ENCODE results near the gene CARS2.
A peak's percentile ranks its signal among the peaks of the same experiment; 100 is the strongest.
"Not testable (repeated sequence)": the region's sequence is repeated elsewhere in the genome, so short reads cannot be mapped to it uniquely, and the experiment has no call there.

The CARS2 gene

GRCh38 chr13:110705826-110706569, at the start of gene CARS2:
Gene CARS2, minus strand, starts transcription at chr13:110706116. Its CDS starts 23 bp downstream, at chr13:110706093.
- peak; percentile 84 to 85 for DNase-seq (ENCODE audit: low read depth in 2 of 2)

GRCh38 chr13:110748271-110748670, 42.4 kb upstream of the CARS2 start:
- no peak for DNase-seq (ENCODE audit: low read depth in 2 of 2)

- DNase-seq (ENCODE audit: low read depth in 2 of 2): no peak
Measured at GRCh38 chr13:110746438-110746837, 40.5 kb upstream of the CARS2 start.

- DNase-seq (ENCODE audit: low read depth in 2 of 2): no peak
Measured at GRCh38 chr13:110743687-110744086, 37.8 kb upstream of the CARS2 start.

- no peak for DNase-seq (ENCODE audit: low read depth in 2 of 2)
Measured at GRCh38 chr13:110737555-110737954, 31.6 kb upstream of the CARS2 start.

- no peak for DNase-seq (ENCODE audit: low read depth in 2 of 2)
Measured at GRCh38 chr13:110734561-110734960, 28.6 kb upstream of the CARS2 start.

GRCh38 chr13:110731072-110731471, 25.2 kb upstream of the CARS2 start:
- DNase-seq (ENCODE audit: low read depth in 2 of 2): no peak

- peak in 1 of 2 donors; percentile 21 for DNase-seq (ENCODE audit: low read depth in 2 of 2)
Measured at GRCh38 chr13:110726726-110727125, 20.8 kb upstream of the CARS2 start.

GRCh38 chr13:110726153-110726552, 20.2 kb upstream of the CARS2 start:
- not testable (repeated sequence) for DNase-seq (ENCODE audit: low read depth in 2 of 2)

GRCh38 chr13:110723598-110723997, 17.7 kb upstream of the CARS2 start:
- no peak for DNase-seq (ENCODE audit: low read depth in 2 of 2)

GRCh38 chr13:110722971-110723370, 17.1 kb upstream of the CARS2 start:
- DNase-seq (ENCODE audit: low read depth in 2 of 2): no peak

- no peak for DNase-seq (ENCODE audit: low read depth in 2 of 2)
Measured at GRCh38 chr13:110719036-110719710, 13.3 kb upstream of the CARS2 start.

- DNase-seq (ENCODE audit: low read depth in 2 of 2): no peak
Measured at GRCh38 chr13:110716247-110716515, 10.3 kb upstream of the CARS2 start.

- DNase-seq (ENCODE audit: low read depth in 2 of 2): peak; percentile 86 to 87
Measured at GRCh38 chr13:110715395-110716246, 9.7 kb upstream of the CARS2 start.

- peak in 1 of 2 donors; percentile 29 for DNase-seq (ENCODE audit: low read depth in 2 of 2)
Measured at GRCh38 chr13:110714797-110715394, 9.0 kb upstream of the CARS2 start.

GRCh38 chr13:110713981-110714796, 8.3 kb upstream of the CARS2 start:
- peak in 1 of 2 donors; percentile 50 for DNase-seq (ENCODE audit: low read depth in 2 of 2)

GRCh38 chr13:110713642-110713952, 7.7 kb upstream of the CARS2 start, which contains the start of gene ING1:
Gene ING1, plus strand, starts transcription at chr13:110713700. Its CDS starts 450 bp downstream, at chr13:110714150.
- no peak for DNase-seq (ENCODE audit: low read depth in 2 of 2)

GRCh38 chr13:110712849-110713641, 7.1 kb upstream of the CARS2 start:
- DNase-seq (ENCODE audit: low read depth in 2 of 2): peak; percentile 98 to 99

- peak; percentile 71 to 83 for DNase-seq (ENCODE audit: low read depth in 2 of 2)
Measured at GRCh38 chr13:110712081-110712848, 6.3 kb upstream of the CARS2 start.

Measured in stimulated activated CD8-positive, alpha-beta memory T cell treated with anti-CD3 and anti-CD28 coated beads, Interleukin-7, amount 100 ng/mL, for 1 hour (primary cell).